Gastroesophageal sphincter (tissue), 3 donors: Measurements from ENCODE around the gene FLCN.

Source experiments
- CTCF ChIP-seq, 4 experiments: fragments of 200-600 bp in 2 of 4; fragments of 450-650 bp in 2 of 4; sonication (generic) in 1 of 4; IDR thresholded peaks; one replicate each; pipeline ENCODE4 v1.5.1; 2017 to 2019; ENCODE audit warnings: antibody characterized with exemption in 4 of 4, mild to moderate bottlenecking in 2 of 4, moderate library complexity in 2 of 4
- POLR2A ChIP-seq, 2 donors: fragments of 450-650 bp; IDR thresholded peaks; one replicate each; pipeline ENCODE4 v1.6.1; 2017; ENCODE audit warnings: antibody characterized with exemption in 2 of 2, mild to moderate bottlenecking in 2 of 2, moderate library complexity in 1 of 2

- no peak for TF ChIP-seq CTCF (IDR thresholded peaks at IDR 0.05)
- no peak for TF ChIP-seq POLR2A (IDR thresholded peaks at IDR 0.05)
Measured at GRCh38 chr17:17190188-17190587, 46.8 kb downstream of the FLCN start.
